Astrocyte (in vitro differentiated cells and primary cell): ENCODE data around the gene TMCC1. TPM values are rescaled to one million over a fixed set of nuclear protein-coding genes. Genes with fewer than 3 reads are reported as not detected.

ENCODE experiments used
- DNase-seq: peaks from one replicate; pipeline ENCODE4 v3.0.0-alpha.2; 2010; ENCODE audit warnings: low read depth
- FAIRE-seq: peaks from 2 replicates; lab custom pipeline; 2011; peaks lifted over from hg19 to GRCh38; lab: Jason Lieb, UNC
- H2AFZ ChIP-seq: 2 replicates; pipeline ENCODE4 v1.6.0; 2012; ENCODE audit warnings: low read depth, low read length, inconsistent platforms
- H3K27ac ChIP-seq: 2 replicates; pipeline ENCODE4 v1.5.1; 2011; ENCODE audit warnings: low read depth, low read length, inconsistent platforms
- H3K27me3 ChIP-seq: 2 replicates; pipeline ENCODE4 v1.6.0; 2011; ENCODE audit warnings: low read length, inconsistent platforms; ENCODE audit not compliant: insufficient read depth
- H3K36me3 ChIP-seq: 2 replicates; pipeline ENCODE4 v1.5.1; 2011; ENCODE audit warnings: low read length, inconsistent platforms; ENCODE audit not compliant: insufficient read depth
- H3K4me1 ChIP-seq: 2 replicates; pipeline ENCODE4 v1.5.1; 2011; ENCODE audit warnings: low read length, inconsistent platforms; ENCODE audit not compliant: insufficient read depth
- H3K4me2 ChIP-seq: 2 replicates; pipeline ENCODE4 v1.6.0; 2012; ENCODE audit warnings: low read length, inconsistent platforms
- H3K4me3 ChIP-seq: 2 replicates; pipeline ENCODE4 v1.5.1; 2011; ENCODE audit warnings: low read depth, mild to moderate bottlenecking, low read length, inconsistent platforms; ENCODE audit not compliant: insufficient read depth
- H3K79me2 ChIP-seq: 2 replicates; pipeline ENCODE4 v1.6.0; 2012; ENCODE audit warnings: mild to moderate bottlenecking, low read length, inconsistent platforms; ENCODE audit not compliant: insufficient read depth
- H3K9ac ChIP-seq: 2 replicates; pipeline ENCODE4 v1.6.0; 2012; ENCODE audit warnings: mild to moderate bottlenecking, low read length, inconsistent platforms
- H3K9me3 ChIP-seq: 2 replicates; pipeline ENCODE4 v1.5.1; 2012; ENCODE audit warnings: low read depth, mild to moderate bottlenecking, low read length, inconsistent platforms; ENCODE audit not compliant: insufficient read depth
- H4K20me1 ChIP-seq: 2 replicates; pipeline ENCODE4 v1.6.0; 2012; ENCODE audit warnings: low read length, inconsistent platforms; ENCODE audit not compliant: insufficient read depth
- H3K27ac Mint-ChIP-seq: one replicate; pipeline ENCODE4 v1.8.0; 2021; ENCODE audit warnings: mild to moderate bottlenecking, mixed read lengths; ENCODE audit not compliant: unreplicated experiment
- H3K27me3 Mint-ChIP-seq: one replicate; pipeline ENCODE4 v1.8.0; 2021; ENCODE audit warnings: low read depth, mixed read lengths; ENCODE audit not compliant: unreplicated experiment
- H3K36me3 Mint-ChIP-seq: one replicate; pipeline ENCODE4 v1.8.0; 2021; ENCODE audit warnings: low read depth, mixed read lengths; ENCODE audit not compliant: unreplicated experiment
- H3K4me1 Mint-ChIP-seq: one replicate; pipeline ENCODE4 v1.8.0; 2021; ENCODE audit warnings: low read depth, mixed read lengths; ENCODE audit not compliant: unreplicated experiment
- H3K4me3 Mint-ChIP-seq: one replicate; pipeline ENCODE4 v1.8.0; 2021; ENCODE audit warnings: mild to moderate bottlenecking, moderate library complexity, mixed read lengths; ENCODE audit not compliant: unreplicated experiment
- H3K9me3 Mint-ChIP-seq: one replicate; pipeline ENCODE4 v1.8.0; 2021; ENCODE audit warnings: mild to moderate bottlenecking, mixed read lengths; ENCODE audit not compliant: unreplicated experiment
- EZH2 ChIP-seq: IDR thresholded peaks from 2 replicates; pipeline ENCODE4 v1.6.1; 2012; ENCODE audit warnings: mild to moderate bottlenecking, low read length, inconsistent platforms; ENCODE audit not compliant: insufficient read depth
- total RNA-seq: library from RNA; stranded (reverse); gene quantifications from 2 replicates; pipeline ENCODE4 v1.2.1, GENCODE V29; 2021
- TF ChIP-seq, protein P1 (sequence below): IDR thresholded peaks from 2 replicates; pipeline ENCODE4 v1.5.1; 2011; ENCODE audit warnings: low read depth, mild to moderate bottlenecking, inconsistent platforms, low read length, moderate library complexity; ENCODE audit not compliant: insufficient read depth

Gene TMCC1
- total RNA-seq, 1 donor from 2014 or later = 37.9 TPM

DNA sequence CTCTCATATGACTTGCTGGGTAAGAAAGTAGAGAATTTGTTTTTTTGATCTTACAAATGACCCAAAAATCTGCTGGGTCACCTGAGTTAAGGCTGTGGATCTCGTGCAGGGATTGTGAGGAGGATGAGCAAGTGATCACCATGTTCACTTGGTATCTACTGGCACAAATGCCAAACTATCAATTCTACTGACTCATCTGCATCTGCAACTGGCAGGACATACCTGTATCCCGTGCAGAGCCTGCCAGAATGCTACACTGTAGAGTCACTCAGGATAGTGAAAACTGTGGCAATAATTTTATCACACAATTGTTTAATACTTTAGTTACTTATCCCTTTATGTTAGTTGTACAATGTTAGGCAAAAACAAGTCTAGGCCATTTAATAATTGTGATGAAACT, 157.4 kb downstream of the TMCC1 start:
- DNase-seq = no peak
- Histone ChIP-seq H3K4me3 (no peak overlapping the region), H3K27ac (no peak overlapping the region), H4K20me1 (peaks cover 4% of the 10 kb centered on the region), H3K79me2 (peaks cover 5% of the 10 kb centered on the region), H3K9me3 (no peaks in the 10 kb centered on the region), H3K9ac (no peak overlapping the region), H3K4me1 (peaks cover 3% of the 10 kb centered on the region), H3K36me3 (no peaks in the 10 kb centered on the region), H2AFZ (no peak overlapping the region), H3K4me2 (no peak overlapping the region), H3K27me3 (no peaks in the 10 kb centered on the region)
- TF ChIP-seq, protein P1, sequence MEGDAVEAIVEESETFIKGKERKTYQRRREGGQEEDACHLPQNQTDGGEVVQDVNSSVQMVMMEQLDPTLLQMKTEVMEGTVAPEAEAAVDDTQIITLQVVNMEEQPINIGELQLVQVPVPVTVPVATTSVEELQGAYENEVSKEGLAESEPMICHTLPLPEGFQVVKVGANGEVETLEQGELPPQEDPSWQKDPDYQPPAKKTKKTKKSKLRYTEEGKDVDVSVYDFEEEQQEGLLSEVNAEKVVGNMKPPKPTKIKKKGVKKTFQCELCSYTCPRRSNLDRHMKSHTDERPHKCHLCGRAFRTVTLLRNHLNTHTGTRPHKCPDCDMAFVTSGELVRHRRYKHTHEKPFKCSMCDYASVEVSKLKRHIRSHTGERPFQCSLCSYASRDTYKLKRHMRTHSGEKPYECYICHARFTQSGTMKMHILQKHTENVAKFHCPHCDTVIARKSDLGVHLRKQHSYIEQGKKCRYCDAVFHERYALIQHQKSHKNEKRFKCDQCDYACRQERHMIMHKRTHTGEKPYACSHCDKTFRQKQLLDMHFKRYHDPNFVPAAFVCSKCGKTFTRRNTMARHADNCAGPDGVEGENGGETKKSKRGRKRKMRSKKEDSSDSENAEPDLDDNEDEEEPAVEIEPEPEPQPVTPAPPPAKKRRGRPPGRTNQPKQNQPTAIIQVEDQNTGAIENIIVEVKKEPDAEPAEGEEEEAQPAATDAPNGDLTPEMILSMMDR = no peak
- TF ChIP-seq EZH2 = no peak
- Mint-ChIP-seq H3K27me3 (no peaks in the 10 kb centered on the region), H3K9me3 (no peaks in the 10 kb centered on the region), H3K4me3 (no peak overlapping the region), H3K4me1 (peaks cover 8% of the 10 kb centered on the region), H3K27ac (no peak overlapping the region), H3K36me3 (peaks cover 2% of the 10 kb centered on the region)
- no peak for FAIRE-seq

DNA sequence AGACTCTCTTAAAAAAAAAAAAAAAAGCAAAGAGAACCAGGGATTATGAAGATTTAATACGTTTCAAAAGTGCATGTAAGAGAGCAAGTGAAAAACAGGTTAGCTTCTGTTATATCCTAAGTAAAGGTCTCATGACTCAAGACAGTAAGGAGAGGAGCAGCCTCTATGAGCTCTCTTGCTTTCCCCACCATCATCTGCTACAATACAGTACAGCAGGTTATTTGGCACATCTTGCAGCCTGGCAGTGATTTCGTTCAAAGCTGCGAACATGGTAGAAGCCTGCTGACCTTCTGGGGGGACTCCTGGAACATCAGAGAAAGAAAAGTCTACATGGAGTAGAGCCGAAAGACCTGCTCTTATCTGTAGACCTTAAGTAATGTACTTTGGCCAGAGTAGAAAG, 157.9 kb downstream of the TMCC1 start:
- Histone ChIP-seq H3K27ac (no peak overlapping the region), H3K79me2 (peaks cover 5% of the 10 kb centered on the region), H3K4me2 (no peak overlapping the region), H3K36me3 (no peaks in the 10 kb centered on the region), H2AFZ (no peak overlapping the region), H3K4me1 (peaks cover 3% of the 10 kb centered on the region), H3K9me3 (no peaks in the 10 kb centered on the region), H3K4me3 (no peak overlapping the region), H4K20me1 (peaks cover 4% of the 10 kb centered on the region), H3K9ac (no peak overlapping the region), H3K27me3 (no peaks in the 10 kb centered on the region)
- peaks cover 2% of the 10 kb centered on the region for H3K36me3 Mint-ChIP-seq
- H3K27ac Mint-ChIP-seq = no peak overlapping the region
- FAIRE-seq = no peak
- no peaks in the 10 kb centered on the region for H3K9me3 Mint-ChIP-seq
- no peaks in the 10 kb centered on the region for H3K27me3 Mint-ChIP-seq
- H3K4me3 Mint-ChIP-seq = no peak overlapping the region
- peaks cover 8% of the 10 kb centered on the region for H3K4me1 Mint-ChIP-seq
- DNase-seq = no peak
- no peak for TF ChIP-seq EZH2
- TF ChIP-seq, protein P1 = no peak

DNA sequence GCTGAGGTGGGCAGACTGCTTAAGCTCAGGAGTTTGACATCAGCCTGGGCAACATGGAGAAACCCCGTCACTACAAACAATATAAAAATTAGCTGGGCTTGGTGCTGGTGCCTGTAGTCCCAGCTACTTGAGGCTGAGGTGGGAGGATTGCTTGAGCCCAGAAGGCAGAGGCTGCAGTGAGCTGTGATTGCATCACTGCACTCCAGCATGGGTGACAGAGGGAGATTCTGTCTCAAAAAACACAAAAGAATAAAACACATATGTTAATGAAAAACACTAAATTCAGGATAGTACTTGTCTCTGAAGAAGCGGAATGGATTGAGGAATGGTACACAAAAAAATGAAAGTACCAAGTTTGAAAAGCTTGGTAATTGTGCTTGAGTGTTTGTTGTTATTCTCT, 159.1 kb downstream of the TMCC1 start:
- no peak overlapping the region for H3K4me3 ChIP-seq
- H3K36me3 ChIP-seq = no peaks in the 10 kb centered on the region
- H3K27me3 Mint-ChIP-seq = no peaks in the 10 kb centered on the region
- peaks cover 8% of the 10 kb centered on the region for H3K4me1 Mint-ChIP-seq
- TF ChIP-seq, protein P1 = no peak
- TF ChIP-seq EZH2 = no peak
- no peak overlapping the region for H3K4me2 ChIP-seq
- peaks cover 3% of the 10 kb centered on the region for H3K4me1 ChIP-seq
- no peak overlapping the region for H3K9ac ChIP-seq
- H4K20me1 ChIP-seq = peaks cover 4% of the 10 kb centered on the region
- FAIRE-seq = no peak
- no peak overlapping the region for H2AFZ ChIP-seq
- H3K36me3 Mint-ChIP-seq = peaks cover 2% of the 10 kb centered on the region
- no peaks in the 10 kb centered on the region for H3K9me3 Mint-ChIP-seq
- no peak for DNase-seq
- no peak overlapping the region for H3K27ac ChIP-seq
- no peaks in the 10 kb centered on the region for H3K27me3 ChIP-seq
- H3K4me3 Mint-ChIP-seq = no peak overlapping the region
- H3K9me3 ChIP-seq = no peaks in the 10 kb centered on the region
- no peak overlapping the region for H3K27ac Mint-ChIP-seq
- H3K79me2 ChIP-seq = peaks cover 5% of the 10 kb centered on the region
